Thoracic aorta (tissue), 2 donors: ENCODE measurements around the gene NUB1. TPM values are rescaled to one million over a fixed set of nuclear protein-coding genes. Genes with fewer than 3 reads are reported as not detected.

Experiments used
- ATAC-seq: fragments of 150-250 bp; one replicate; pipeline ENCODE4 v1.8.0; 2017; ENCODE audit warnings: low read depth; ENCODE audit not compliant: insufficient number of reproducible peaks, low FRiP score
- DNase-seq: peaks from one replicate; pipeline ENCODE4 v3.0.0-alpha.2; 2020; ENCODE audit warnings: low spot score
- H3K27ac ChIP-seq, 2 donors: fragments of 200-600 bp; sonication (generic); 1 replicate in 1 of 2; 2 replicates in 1 of 2; pipeline ENCODE4 v1.5.1; 2016; ENCODE audit warnings: mild to moderate bottlenecking in 2 of 2, moderate library complexity in 2 of 2
- H3K27me3 ChIP-seq: fragments of 200-600 bp; sonication (generic); replicated peaks from 2 replicates; pipeline ENCODE4 v1.6.0; 2016; ENCODE audit warnings: mild to moderate bottlenecking; ENCODE audit not compliant: insufficient read depth
- H3K36me3 ChIP-seq: fragments of 200-600 bp; sonication (generic); one replicate; pipeline ENCODE4 v1.5.1; 2016
- H3K4me1 ChIP-seq, 2 donors: fragments of 200-600 bp; sonication (generic); 1 replicate in 1 of 2; 2 replicates in 1 of 2; pipeline versions ENCODE4 v1.5.1 to v1.6.0; 2016; ENCODE audit warnings: low read depth in 2 of 2, mild to moderate bottlenecking in 1 of 2; ENCODE audit not compliant: control insufficient read depth in 1 of 2
- H3K4me3 ChIP-seq: fragments of 200-600 bp; sonication (generic); 2 replicates; pipeline ENCODE4 v1.5.1; 2016; ENCODE audit warnings: mild to moderate bottlenecking
- H3K9me3 ChIP-seq: fragments of 200-600 bp; sonication (generic); 2 replicates; pipeline ENCODE4 v1.5.1; 2016
- CTCF ChIP-seq: fragments of 200-600 bp; sonication (generic); IDR thresholded peaks from one replicate; pipeline ENCODE4 v1.5.1; 2019; ENCODE audit warnings: antibody characterized with exemption
- total RNA-seq, 2 donors: library from RNA; depleted of rRNA; stranded (reverse); fragments of >200 nt; gene quantifications; one replicate each; pipeline versions ENCODE4 v1.1.0 to v1.2.3, GENCODE V29; 2016

The NUB1 gene
- total RNA-seq, 2 donors from 2014 or later = 51.0 to 53.4 TPM

GRCh38 chr7:151404216-151405011 is 62.8 kb downstream of the NUB1 start:
- ATAC-seq (no peak), DNase-seq (peak; percentile 53)
- no peak for TF ChIP-seq CTCF
- Histone ChIP-seq H3K27me3 (peaks cover 8% of the 10 kb centered on the region), H3K4me1 (peaks cover 22 to 37% of the 10 kb centered on the region in 2 donors), H3K36me3 (no peaks in the 10 kb centered on the region), H3K27ac (peak overlapping the region; percentile 38 to 42), H3K9me3 (no peaks in the 10 kb centered on the region), H3K4me3 (no peak overlapping the region)

GRCh38 chr7:151405056-151405455 is 63.4 kb downstream of the NUB1 start:
- TF ChIP-seq CTCF = no peak
- ATAC-seq (no peak), DNase-seq (no peak)
- Histone ChIP-seq H3K27ac (peak overlapping the region in 1 of 2 donors; percentile 42), H3K9me3 (no peaks in the 10 kb centered on the region), H3K27me3 (peaks cover 14% of the 10 kb centered on the region), H3K36me3 (no peaks in the 10 kb centered on the region), H3K4me1 (peaks cover 27 to 43% of the 10 kb centered on the region in 2 donors), H3K4me3 (no peak overlapping the region)

GRCh38 chr7:151405588-151405987 is 64.0 kb downstream of the NUB1 start:
- no peak for TF ChIP-seq CTCF
- DNase-seq (no peak), ATAC-seq (no peak)
- peaks cover 29 to 49% of the 10 kb centered on the region in 2 donors for H3K4me1 ChIP-seq
- H3K27me3 ChIP-seq = peaks cover 20% of the 10 kb centered on the region
- H3K36me3 ChIP-seq = no peaks in the 10 kb centered on the region
- H3K27ac ChIP-seq = no peak overlapping the region
- H3K4me3 ChIP-seq = no peak overlapping the region
- no peaks in the 10 kb centered on the region for H3K9me3 ChIP-seq

GRCh38 chr7:151406051-151406875 is 64.7 kb downstream of the NUB1 start:
- DNase-seq = no peak
- no peak overlapping the region for H3K4me3 ChIP-seq
- no peaks in the 10 kb centered on the region for H3K9me3 ChIP-seq
- no peaks in the 10 kb centered on the region for H3K36me3 ChIP-seq
- no peak overlapping the region for H3K27ac ChIP-seq
- no peak for ATAC-seq
- peaks cover 29 to 51% of the 10 kb centered on the region in 2 donors for H3K4me1 ChIP-seq
- no peak for TF ChIP-seq CTCF
- peaks cover 20% of the 10 kb centered on the region for H3K27me3 ChIP-seq

GRCh38 chr7:151406886-151407583 is 65.4 kb downstream of the NUB1 start:
- no peak for TF ChIP-seq CTCF
- ATAC-seq = no peak
- Histone ChIP-seq H3K36me3 (no peaks in the 10 kb centered on the region), H3K27me3 (peaks cover 20% of the 10 kb centered on the region), H3K4me1 (peaks cover 29 to 51% of the 10 kb centered on the region in 2 donors), H3K27ac (no peak overlapping the region), H3K4me3 (no peak overlapping the region), H3K9me3 (no peaks in the 10 kb centered on the region)
- no peak for DNase-seq
